AG04449 (cell line): ENCODE data around the gene SLC16A11.

Source experiments
- CTCF ChIA-PET: fragments of 350-600 bp; formaldehyde crosslinking; extraction: SDS; loops from one replicate; lab custom pipeline; 2021; ENCODE audit warnings: antibody characterized with exemption; lab: Yijun Ruan, JAX
- POLR2A ChIA-PET: fragments of 400-600, 350-600 bp; formaldehyde crosslinking; extraction: SDS; loops from one replicate; lab custom pipeline; 2020; ENCODE audit warnings: antibody characterized with exemption, inconsistent platforms; lab: Yijun Ruan, JAX
- DNase-seq: peaks from one replicate; pipeline ENCODE4 v3.0.0-alpha.2; 2010; ENCODE audit warnings: low read depth, low spot score
- H3K4me3 ChIP-seq: 2 replicates; pipeline ENCODE4 v1.5.1; 2011; ENCODE audit warnings: low read depth, mild to moderate bottlenecking, control low read depth, low read length
- CTCF ChIP-seq: IDR thresholded peaks from one replicate; pipeline ENCODE4 v1.5.1; 2011; ENCODE audit warnings: mild to moderate bottlenecking, moderate library complexity, low read length, control low read depth, inconsistent platforms; ENCODE audit not compliant: insufficient read depth; ENCODE audit errors: missing control alignments

SLC16A11 gene

GRCh38 chr17:7046127-7046724, 2.3 kb upstream of the SLC16A11 start:
- DNase-seq = no peak
- no peak for TF ChIP-seq CTCF
- ChIA-PET CTCF (interaction anchor here (0.6 to 12.6 kb wide), 61 partner anchors 8 to 995 kb away, joined by 3 to 465 read pairs (median 4); partner anchors contain the start of genes ACADVL, ASGR1, DLG4 and SENP3), POLR2A (interaction anchor here (0.5 to 1.9 kb wide), 4 partner anchors 10 to 175 kb away, joined by 3 to 5 read pairs (median 4); partner anchors contain the start of genes ACADVL, DLG4 and SLC16A13)
- H3K4me3 ChIP-seq = no peak overlapping the region

DNA sequence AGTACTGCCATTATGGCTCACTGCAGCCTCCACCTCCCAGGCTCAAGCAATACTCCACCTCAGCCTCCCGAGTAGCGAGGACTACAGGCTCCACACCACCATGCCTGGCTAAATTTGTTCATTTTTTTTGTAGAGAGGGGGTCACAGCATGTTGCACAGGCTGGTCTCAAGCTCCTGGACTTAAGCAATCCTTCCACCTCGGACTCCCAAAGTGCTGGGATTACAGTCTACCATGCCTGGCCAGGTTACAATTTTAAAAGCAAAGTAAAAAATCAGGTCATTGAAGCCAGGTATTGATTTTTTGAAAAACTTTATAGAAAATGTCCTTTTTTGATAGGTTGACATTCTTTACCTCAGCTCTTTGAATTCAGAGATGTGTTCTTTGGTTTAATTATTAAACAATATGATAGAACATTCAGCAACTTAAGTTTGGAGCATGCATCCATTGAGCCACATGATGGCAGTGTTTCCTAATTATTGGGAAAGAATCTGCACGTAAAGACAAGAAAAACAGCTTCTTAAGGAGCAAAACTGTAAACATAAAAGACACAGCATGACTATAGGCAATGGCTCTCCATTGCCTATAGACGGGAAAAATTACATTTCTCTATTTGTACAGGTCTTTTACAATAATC, 1.7 kb upstream of the SLC16A11 start:
- peak; percentile 44 for DNase-seq
- ChIA-PET CTCF (interaction anchor here (0.6 to 12.6 kb wide), 74 partner anchors 8 to 1012 kb away, joined by 3 to 465 read pairs (median 4); partner anchors contain the start of genes ACADVL, ASGR1, CLEC10A and DLG4), POLR2A (interaction anchor here (0.6 to 1.9 kb wide), 4 partner anchors 10 to 439 kb away, joined by 3 to 5 read pairs (median 4); partner anchors contain the start of genes ACADVL, DLG4 and SLC16A13)
- peak; percentile 51 for TF ChIP-seq CTCF
- no peak overlapping the region for H3K4me3 ChIP-seq

- ChIA-PET POLR2A (no interaction called here), CTCF (interaction anchor here (1.0 to 12.6 kb wide), 7 partner anchors 9 to 255 kb away, joined by 4 to 465 read pairs (median 22); partner anchors contain the start of gene ASGR1)
- no peak for TF ChIP-seq CTCF
- H3K4me3 ChIP-seq = peak overlapping the region; percentile 46
- no peak for DNase-seq
Measured at GRCh38 chr17:7043182-7043496, 753 bp downstream of the SLC16A11 start.

- peak overlapping the region; percentile 3 for H3K4me3 ChIP-seq
- no peak for TF ChIP-seq CTCF
- CTCF ChIA-PET = interaction anchor here (1.0 to 12.6 kb wide), 9 partner anchors 9 to 254 kb away, joined by 3 to 156 read pairs (median 7); partner anchors contain the start of gene ASGR1
- DNase-seq = no peak
- POLR2A ChIA-PET = no interaction called here
Measured at GRCh38 chr17:7042501-7043181, 1.3 kb downstream of the SLC16A11 start.

DNA sequence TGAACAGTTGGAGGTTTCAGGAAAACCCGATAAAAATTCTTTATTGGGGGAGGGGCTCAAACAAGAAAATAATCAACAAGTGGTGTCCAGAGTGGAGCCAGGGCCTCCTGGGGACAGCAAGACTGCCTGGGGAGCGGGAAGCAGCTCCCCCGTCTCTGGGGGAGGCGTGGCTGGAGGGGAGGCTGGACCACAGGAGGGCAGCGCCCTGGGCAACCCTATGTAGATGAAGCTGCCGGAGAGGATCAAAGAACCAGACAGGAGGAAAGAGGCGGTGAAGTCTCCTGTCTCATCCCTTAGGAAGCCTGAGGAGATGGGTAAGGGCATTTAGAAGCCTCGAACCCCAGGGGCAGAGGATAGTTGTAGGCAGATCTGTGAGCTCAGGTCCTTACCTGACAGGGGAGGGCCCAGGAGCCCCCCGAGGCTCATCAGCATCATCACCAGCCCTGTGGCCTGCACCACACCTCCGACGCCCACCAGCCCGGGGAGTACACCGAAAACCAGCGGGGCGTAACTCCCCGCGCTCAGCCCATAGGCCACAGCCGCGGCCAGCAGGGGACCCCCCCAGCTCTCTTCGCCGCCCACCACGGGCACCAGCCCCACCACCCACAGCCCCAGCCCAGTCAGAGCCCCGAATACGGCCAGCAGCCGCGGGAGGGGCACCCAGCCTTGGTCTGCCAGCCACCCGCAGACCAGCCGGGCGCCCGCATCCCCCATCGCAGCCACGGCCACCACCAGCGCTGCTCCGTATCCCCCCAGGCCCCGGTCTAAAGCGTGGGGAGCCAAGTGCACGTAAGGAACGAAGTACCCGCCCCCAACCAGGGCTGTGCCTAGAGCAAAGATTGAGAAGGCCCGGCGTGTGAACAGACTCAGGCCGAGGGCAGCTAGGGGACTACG, 2.0 kb downstream of the SLC16A11 start:
- CTCF ChIA-PET = interaction anchor here (1.0 to 3.9 kb wide), 8 partner anchors 10 to 255 kb away, joined by 3 to 22 read pairs (median 6); no protein-coding TSS in a partner anchor
- POLR2A ChIA-PET = interaction anchor here (0.7 kb wide), 1 partner anchor 13 kb away, joined by 4 read pairs; no protein-coding TSS in a partner anchor

More for the DNA sequence above, 2.0 kb downstream of the SLC16A11 start:
- no peak for DNase-seq
- TF ChIP-seq CTCF = no peak
- no peak overlapping the region; the same call in 1 of the 2 replicates for H3K4me3 ChIP-seq
